NCI-H2227 (cell line): ENCODE results near the gene CDH2.

Experiments
- DNase-seq: peaks from one replicate; lab custom pipeline; 2025; ENCODE audit not compliant: unreplicated experiment; lab: John Stamatoyannopoulos, UW

The CDH2 gene

DNA sequence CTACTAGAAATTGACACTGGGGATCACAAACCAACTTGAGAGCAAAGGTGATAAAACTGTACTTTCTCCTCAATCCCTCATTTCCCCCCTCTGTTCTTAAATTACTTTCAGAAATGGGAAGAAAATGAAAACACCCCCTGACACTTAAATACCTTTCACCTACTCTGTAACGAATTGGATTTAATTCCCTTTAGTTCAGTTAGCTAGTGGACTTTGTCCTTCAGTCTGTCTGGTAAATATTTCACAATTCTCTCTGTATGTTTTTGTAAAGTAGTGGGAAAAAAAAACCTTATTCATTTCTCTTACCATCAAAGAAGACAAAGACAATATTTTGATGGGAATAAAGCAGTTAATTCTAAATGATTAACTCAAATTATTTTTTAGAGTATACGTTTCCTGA is 85.7 kb downstream of the CDH2 start:
- DNase-seq = no peak

DNA sequence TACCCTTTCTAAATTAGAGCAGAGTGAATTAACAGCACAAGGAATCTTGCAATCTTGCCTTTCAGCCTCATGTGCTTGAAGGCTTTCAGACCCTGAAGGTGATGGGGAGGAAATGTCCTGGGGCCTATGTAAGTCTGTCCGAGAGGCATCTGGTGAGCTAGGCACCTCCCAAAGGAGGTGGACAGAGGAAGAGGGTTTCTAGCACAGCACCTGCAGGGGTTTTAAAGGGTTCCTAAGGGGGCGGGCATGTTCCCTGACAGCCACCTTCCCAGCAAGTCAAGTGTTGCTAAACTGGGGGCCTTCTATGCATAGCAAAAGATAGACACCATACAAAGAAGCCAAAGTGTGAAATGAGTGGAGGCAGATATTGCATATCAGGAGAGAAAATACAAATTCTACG is 88.5 kb downstream of the CDH2 start:
- no peak for DNase-seq

DNA sequence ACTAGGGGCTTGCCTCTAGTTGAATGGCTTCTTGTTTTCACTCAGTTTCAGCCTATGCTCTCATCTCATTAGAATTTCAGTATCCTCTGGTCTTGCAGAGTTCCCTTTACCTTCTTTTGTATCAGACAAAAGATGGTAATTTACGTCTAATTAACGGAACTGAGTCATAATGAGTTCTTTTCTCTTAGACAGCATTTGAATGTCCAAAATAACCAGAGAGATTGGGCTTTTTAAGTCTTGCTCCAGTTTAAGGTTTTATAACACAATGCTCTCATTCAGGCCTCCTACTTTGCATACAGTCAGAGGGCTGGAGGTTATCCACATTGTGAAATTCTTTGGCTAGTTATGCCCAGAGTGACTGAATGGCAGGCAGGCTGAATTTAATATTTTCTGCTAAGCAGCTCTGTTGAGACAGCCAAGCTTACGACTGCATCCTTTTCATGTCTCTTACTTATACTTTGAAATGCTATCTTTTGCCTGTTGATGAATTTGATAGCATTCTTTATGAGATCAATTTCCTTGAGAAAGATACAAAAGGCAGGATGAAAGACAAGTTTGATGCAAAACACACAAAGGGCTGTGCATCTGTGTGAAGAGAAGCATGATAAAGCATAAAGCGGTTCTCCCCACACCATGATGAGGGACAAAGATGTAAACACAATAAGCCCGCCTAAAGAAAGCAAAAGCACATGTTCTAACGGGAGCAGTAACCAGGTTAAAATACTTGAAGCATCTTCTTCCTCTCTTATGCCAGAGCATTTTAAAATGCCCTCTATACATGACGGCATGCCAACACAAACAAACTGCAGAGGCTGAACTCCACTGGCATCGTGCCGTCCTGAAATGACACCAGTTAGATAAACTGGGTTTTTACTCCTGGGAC is 90.0 kb downstream of the CDH2 start:
- no peak for DNase-seq

DNA sequence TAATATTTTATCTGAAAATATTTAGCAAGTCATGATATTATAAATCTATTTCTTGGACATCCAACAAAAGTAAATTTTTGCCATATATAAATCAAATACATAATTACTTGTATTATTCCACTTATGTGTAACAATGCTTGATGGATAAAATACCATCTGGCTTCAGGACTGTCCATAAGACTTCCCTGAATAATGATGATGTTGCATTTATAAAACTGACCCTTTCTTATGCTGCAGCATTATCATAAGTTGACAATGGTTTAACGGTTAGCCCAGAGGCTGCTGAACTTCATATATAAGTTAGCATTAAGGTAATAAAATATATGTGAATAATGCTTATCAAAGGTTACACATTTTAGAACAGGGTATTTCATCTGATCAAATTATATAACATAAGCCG is 95.4 kb downstream of the CDH2 start:
- no peak for DNase-seq

DNA sequence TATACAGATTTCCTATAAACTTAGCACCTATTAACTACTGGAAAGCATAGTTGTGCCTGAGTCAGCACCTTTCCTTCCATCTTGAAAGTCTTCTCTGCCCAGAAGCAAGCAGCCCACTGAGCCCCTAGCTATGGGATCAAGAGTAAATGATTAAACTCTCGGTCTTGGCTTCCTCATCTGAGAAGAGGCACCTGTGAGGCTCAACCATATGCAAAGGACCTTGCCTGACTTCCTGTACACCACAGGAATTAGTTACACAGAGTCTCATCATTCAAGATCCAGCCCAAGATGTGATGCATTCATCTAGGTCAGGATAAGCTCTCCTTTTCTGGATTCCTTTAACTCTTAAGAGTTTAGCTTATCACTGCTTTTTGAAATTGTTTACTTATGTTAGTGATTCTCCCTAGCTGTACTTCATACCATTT is 96.0 kb downstream of the CDH2 start:
- no peak for DNase-seq

DNA sequence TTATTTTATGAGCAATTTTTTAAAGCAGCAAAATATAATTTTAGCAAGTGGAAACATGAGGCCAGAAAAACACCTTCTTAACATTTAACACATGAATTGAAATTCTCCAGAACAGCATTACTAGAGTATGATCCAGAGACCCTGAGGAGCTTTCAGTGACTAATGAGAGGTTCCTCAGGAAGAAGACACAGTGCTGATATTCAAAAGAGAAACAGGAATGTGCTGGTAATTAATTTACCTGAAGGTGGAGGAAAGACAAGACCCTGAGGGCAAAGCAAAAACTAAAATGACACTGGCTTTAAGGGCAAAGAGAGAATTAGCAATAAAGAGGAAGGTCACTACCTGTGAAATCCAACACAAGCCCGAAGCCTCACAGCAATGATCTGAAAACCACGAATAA is 97.0 kb downstream of the CDH2 start:
- no peak for DNase-seq

- no peak for DNase-seq
Measured at GRCh38 chr18:28078849-28079248, 98.1 kb downstream of the CDH2 start.

DNA sequence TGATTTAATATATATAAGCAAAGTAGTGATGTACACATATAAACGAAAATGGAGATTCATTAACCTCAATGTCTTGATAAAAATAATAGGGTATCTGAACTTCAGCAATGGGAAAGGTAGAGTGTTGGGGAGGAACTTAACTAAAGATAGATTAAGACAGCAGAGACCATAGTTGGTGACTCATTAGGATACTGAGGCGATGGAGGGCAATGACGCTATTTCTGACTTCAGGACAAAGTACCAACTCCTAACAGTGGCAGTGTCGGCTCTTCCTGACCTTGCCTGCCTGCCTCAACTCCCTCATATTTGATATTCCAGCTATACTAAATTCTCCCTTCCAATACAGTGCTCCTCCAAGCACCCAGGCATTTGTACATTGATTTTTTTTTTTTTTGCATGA is 98.6 kb downstream of the CDH2 start:
- no peak for DNase-seq

DNA sequence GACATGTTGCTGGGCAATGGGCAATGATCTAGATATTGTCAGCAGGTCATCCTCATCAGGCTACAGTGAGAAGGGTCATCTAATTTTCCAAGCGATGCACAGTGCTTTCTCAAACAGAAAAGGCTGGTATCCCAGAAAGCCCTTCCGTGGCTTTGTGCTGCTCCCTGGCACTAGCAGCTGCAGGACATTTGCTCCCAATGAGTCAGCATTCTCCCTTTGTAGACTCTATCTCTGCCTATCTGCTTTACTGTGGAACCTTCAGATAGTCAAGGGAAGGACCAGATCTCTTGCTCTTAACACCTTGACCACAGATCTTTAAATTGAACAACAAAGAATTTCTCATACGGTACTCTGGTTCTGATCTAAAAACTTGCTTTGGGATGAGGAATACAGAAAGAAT is 101.4 kb downstream of the CDH2 start:
- DNase-seq = no peak

DNA sequence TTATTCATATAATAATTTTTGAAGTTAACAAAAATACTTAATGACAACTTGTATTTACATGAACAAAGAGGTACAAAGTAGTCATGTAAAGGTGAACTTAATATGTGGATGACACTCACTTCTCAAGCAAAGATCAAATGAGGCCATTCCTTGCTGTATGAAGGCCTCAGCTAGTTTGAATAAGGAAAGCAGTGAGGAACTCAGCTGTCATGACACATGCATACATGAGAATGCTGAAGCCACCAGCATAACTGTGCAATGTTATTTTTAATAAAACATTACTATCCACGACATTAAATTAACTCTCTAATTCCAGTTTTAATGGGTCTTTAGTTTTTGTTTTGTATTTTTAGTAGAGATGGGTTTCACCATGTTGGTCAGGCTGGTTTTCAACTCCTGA is 102.9 kb downstream of the CDH2 start:
- DNase-seq = no peak

DNA sequence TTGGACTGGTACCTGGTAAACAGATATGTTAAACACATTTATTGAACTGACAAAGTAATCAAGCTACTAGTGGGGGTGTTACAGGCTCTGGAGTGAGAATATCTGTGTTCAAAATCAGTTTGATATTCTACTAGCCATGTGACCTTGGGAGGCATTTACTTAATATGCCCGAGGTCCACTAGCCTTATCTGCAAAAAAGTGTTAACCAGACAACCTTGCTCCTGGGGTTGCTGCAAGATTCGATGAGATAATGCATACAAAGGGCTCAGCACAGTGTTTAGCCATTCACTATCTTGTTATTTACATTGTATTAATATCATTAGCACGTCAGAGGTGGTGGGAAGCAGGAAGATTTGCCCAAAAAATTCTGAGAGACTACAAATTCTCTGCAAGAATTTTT is 103.3 kb downstream of the CDH2 start:
- DNase-seq = no peak

DNA sequence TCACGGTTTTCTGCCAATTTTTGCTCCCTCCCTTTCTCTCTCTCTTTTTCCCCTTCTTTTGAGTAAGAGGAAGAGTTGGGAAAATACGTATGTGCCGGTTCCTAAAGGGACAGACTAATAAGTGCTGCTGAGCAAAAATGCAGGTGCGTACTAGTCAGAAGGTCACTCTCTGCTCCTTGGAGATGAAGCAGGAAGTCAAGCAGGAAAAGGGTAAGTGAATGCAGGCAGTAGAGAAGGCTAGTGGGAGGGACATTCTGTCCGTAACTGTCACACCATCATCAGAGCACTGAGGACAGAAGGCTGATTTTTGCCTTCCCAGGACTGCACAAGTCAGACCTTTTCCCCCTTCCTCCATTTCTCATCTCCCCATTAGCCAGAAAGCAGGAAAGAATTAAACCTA is 105.7 kb downstream of the CDH2 start:
- no peak for DNase-seq

GRCh38 chr18:28068207-28068606 is 108.7 kb downstream of the CDH2 start:
- DNase-seq = no peak

GRCh38 chr18:28067346-28067745 is 109.6 kb downstream of the CDH2 start:
- no peak for DNase-seq

- no peak for DNase-seq
Measured at GRCh38 chr18:28065793-28066186, 111.1 kb downstream of the CDH2 start.

DNA sequence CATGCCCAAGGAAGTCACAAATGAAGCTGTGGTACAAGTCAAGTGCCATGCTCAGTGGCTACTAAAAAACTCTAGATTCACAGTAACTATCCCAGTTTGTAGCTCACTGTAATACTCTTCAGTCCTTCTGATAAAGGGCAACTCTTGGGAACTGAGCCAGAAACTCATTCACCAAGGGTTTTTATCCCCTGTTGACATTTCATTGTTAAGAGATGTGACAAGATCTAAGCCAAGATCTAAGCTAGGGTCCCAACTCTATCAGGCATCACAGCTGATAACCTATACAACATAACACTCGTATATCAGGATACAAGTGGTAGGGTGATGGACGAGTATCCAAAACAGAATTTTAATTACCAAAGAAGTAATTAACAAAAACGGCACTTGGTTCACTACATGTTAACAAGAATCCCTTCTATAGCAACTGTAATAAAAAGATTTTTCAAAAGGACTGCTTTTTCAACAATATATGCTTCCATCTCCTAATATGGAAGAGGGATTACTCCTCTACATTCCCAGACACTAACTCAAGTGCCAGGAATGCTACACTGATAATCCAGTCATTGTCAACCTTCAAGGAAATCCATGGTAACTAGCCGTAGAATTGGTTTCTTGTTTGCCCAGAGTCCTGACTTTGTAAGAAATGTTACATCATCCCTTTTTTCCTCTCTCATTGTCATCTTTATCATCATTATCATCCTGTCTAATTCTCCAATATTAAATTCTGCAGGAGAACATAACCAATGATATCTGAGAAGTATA is 111.7 kb downstream of the CDH2 start:
- DNase-seq = no peak

DNA sequence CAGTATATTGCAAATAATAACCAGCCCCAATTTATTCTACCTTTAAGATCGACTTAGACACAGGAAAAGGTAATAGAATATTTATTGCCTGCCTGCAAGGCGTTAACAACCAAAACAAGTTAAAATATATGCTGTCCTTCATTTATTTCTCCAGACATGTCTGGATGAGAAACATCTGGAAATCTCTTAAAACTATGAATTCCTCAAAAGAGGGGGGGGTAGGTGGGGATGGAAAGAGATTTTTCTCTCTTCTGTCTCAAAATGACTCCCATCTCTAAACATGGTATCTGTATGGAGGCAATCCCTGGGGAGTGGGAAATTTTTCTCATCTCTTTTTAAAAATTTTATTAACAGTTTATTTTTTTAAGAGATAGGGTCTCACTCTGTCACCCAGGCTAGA is 113.0 kb downstream of the CDH2 start:
- no peak for DNase-seq

DNA sequence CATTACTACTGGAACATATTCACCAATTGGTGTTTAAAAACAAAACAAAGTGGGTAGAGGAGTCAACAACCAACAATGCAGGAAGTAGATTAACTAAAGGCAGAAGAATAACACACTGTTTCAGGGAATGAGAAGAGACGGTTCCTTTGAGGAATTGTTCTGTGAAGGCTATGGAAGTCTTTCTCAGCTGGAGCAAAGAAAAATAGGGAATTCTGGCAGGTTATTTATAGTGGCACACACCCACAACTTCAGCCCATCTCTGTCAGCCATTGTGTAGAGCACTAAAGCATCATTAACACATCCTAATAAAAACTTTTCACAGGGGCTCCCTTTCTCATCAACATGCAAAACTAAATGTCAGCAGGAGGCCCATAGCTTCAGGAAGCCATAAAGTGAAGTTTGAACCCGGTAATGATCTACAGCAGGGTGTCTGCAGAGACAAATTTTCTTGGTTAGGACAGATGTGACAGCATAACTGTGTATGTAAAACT is 113.6 kb downstream of the CDH2 start:
- DNase-seq = no peak

DNA sequence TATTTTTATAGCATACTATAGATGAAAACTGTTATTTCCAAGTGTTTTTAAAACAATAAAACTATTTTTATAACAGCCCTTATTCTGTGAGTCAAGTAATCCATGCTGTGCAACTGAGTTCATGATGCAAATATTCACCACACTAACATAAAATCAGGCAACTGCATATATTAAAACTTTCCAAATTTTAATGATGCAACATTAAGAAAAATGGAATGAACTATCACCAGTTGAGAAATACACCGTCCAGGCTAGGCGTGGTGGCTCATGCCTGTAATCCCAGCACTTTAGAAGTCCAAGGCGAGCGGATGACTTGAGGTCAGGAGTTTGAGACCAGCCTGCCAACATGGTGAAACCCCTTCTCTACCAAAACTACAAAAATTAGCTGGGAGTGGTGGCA is 114.5 kb downstream of the CDH2 start:
- no peak for DNase-seq

DNA sequence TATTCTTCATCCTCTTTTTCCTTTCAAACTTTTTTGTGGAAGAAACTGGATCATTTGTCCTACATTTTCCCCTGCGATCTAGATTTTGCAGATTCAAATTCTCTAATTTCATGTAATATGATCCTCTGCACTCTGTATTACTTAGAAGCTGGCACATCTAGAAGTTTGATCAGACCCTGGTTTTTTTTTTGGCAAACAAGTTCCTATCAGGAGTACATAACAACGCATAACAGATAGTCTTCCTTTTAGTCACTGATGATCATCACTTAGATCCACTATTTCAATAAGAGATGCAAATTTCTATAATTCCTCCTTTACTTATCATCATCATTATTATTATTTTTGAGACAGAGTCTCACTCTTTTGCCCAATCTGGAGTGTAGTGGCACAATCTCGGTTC is 117.1 kb downstream of the CDH2 start:
- DNase-seq = no peak

- no peak for DNase-seq
Measured at GRCh38 chr18:28050545-28050944, 126.4 kb downstream of the CDH2 start.

GRCh38 chr18:28048612-28049011 is 128.3 kb downstream of the CDH2 start:
- DNase-seq = no peak
